Stimulated activated naive B cell treated with anti-CD40 and anti-IgM and Interleukin-4, amounts not matched to agents 10 μg/mL and 1 μg/mL and 100 μg/mL, for 72 hours (primary cell): ENCODE measurements around the gene TMEM252.

Experiments
- ATAC-seq, 2 donors: fragments of 150-1000 bp; cut with Tn5 transposase; replicated peaks; 2 replicates each; pipeline ENCODE4 v1.10.0; 2021; ENCODE audit warnings: moderate library complexity in 1 of 2
- DNase-seq: peaks from one replicate; pipeline ENCODE4 v3.0.0; 2021
- H3K27ac Mint-ChIP-seq: one replicate; pipeline ENCODE4 v1.8.0; 2022; ENCODE audit warnings: mild to moderate bottlenecking, mixed read lengths
- H3K27me3 Mint-ChIP-seq, 2 donors: one replicate each; pipeline ENCODE4 v1.8.0; 2022; ENCODE audit warnings: mixed read lengths in 2 of 2
- H3K36me3 Mint-ChIP-seq, 2 donors: one replicate each; pipeline ENCODE4 v1.8.0; 2022; ENCODE audit warnings: mixed read lengths in 2 of 2, mild to moderate bottlenecking in 1 of 2
- H3K4me1 Mint-ChIP-seq, 2 donors: one replicate each; pipeline ENCODE4 v1.8.0; 2022; ENCODE audit warnings: mixed read lengths in 2 of 2, mild to moderate bottlenecking in 1 of 2
- H3K4me3 Mint-ChIP-seq, 2 donors: one replicate each; pipeline ENCODE4 v1.8.0; 2022; ENCODE audit warnings: mild to moderate bottlenecking in 2 of 2, mixed read lengths in 2 of 2, moderate library complexity in 1 of 2
- H3K9me3 Mint-ChIP-seq, 2 donors: one replicate each; pipeline ENCODE4 v1.8.0; 2022; ENCODE audit warnings: mixed read lengths in 2 of 2, mild to moderate bottlenecking in 1 of 2

TMEM252 gene

GRCh38 chr9:68552700-68553476 lies 12.2 kb upstream of the TMEM252 start:
- ATAC-seq (no peak), DNase-seq (no peak)
- Mint-ChIP-seq H3K27me3 (peaks cover 0 to 5% of the 10 kb centered on the region in 2 donors), H3K4me3 (no peak overlapping the region), H3K9me3 (no peaks in the 10 kb centered on the region), H3K4me1 (peaks cover 7 to 8% of the 10 kb centered on the region in 2 donors), H3K27ac (no peak overlapping the region), H3K36me3 (no peaks in the 10 kb centered on the region)

DNA sequence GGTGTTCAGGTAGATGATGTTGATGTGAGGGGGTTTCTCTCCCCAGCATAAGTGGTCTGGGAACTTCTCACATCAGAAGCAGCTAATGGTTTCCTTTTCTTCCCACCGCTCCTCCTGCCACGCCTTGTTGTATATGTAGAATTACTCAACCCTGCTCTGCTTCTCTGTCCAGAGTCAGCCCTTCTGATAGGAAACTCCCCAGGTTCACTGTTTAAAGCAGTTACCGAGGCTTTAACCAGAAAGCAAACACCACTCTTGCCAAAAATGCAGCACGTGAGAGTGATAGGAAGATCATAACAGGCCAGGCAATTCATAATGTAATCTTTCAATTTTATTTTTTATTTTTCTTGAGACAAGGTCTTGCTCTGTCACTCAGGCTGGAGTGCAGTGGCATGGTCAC lies 10.5 kb upstream of the TMEM252 start:
- Mint-ChIP-seq H3K4me3 (no peak overlapping the region), H3K4me1 (peaks cover 22 to 25% of the 10 kb centered on the region in 2 donors), H3K36me3 (no peaks in the 10 kb centered on the region), H3K27ac (no peak overlapping the region), H3K9me3 (no peaks in the 10 kb centered on the region), H3K27me3 (no peaks in the 10 kb centered on the region)
- no peak for DNase-seq
- no peak for ATAC-seq

- no peaks in the 10 kb centered on the region for H3K36me3 Mint-ChIP-seq
- H3K9me3 Mint-ChIP-seq = no peaks in the 10 kb centered on the region
- H3K27ac Mint-ChIP-seq = peak overlapping the region; percentile 51
- H3K27me3 Mint-ChIP-seq = no peaks in the 10 kb centered on the region
- no peak for ATAC-seq
- no peak overlapping the region for H3K4me3 Mint-ChIP-seq
- peaks cover 34 to 44% of the 10 kb centered on the region in 2 donors for H3K4me1 Mint-ChIP-seq
- no peak for DNase-seq
Observed at GRCh38 chr9:68548241-68548640, 7.6 kb upstream of the TMEM252 start.

DNA sequence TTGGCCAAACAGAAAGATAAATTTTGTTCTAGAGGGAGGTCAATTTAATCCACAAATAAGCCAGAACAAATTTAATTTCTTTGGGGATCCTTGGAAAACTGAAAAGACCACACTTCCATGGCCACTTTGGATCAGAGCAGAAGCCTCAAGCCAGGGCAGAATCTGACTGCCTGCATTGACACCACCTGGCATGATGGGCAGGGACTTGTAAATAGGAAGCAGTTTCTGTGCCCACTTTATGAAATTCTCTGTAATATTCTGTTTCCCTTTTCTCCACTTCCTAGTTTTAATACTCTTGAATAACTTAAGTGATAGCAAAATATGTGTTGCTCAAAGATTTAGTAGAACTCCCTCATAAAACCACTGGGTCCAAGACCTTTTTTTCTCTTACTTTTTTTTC lies 6.7 kb upstream of the TMEM252 start:
- H3K9me3 Mint-ChIP-seq = no peaks in the 10 kb centered on the region
- H3K27ac Mint-ChIP-seq = peak overlapping the region; percentile 11
- ATAC-seq (no peak), DNase-seq (no peak)
- H3K36me3 Mint-ChIP-seq = no peaks in the 10 kb centered on the region
- H3K4me3 Mint-ChIP-seq = peak overlapping the region in 1 of 2 donors; percentile 3
- H3K4me1 Mint-ChIP-seq = peaks cover 36 to 44% of the 10 kb centered on the region in 2 donors
- H3K27me3 Mint-ChIP-seq = no peaks in the 10 kb centered on the region

DNA sequence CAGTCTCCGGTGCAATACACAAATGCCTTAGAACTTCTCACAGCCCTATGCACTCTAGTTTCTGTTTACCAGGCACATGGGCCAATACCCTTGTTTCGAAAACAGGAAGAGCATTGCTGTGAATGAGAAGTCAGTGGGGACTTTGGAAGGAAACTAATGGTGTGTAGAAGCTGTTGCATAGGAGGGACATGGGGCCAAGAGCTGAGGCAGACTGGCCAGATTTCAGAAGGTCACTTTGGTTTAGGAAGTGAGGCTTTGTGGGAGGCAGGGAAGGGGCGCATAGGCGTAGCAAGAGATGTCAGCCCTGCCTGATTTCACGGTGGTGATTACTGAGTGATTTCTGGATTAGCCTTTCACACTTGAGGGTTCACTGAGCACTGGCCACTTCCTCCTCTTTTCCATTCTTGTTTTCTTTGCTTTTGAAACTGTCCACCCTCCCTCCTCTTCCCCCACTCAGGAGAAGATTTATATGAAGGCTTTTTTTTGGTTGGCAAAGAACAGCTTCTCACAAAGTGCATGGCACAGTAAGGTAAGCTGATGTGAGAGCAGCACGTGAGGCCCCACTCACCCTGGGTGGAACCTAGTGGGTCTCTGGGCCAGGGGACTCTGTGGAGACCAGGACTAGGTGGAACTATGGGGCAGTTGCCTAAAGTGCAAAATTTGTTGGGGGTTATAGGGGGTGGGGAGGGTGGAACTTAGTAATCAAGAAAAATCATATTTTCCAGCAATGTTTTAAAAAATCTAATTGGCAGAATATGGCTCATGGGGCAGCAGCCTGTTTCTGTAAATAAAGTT lies 6.1 kb upstream of the TMEM252 start:
- Mint-ChIP-seq H3K9me3 (no peaks in the 10 kb centered on the region), H3K27me3 (no peaks in the 10 kb centered on the region), H3K4me1 (peaks cover 42 to 50% of the 10 kb centered on the region in 2 donors), H3K36me3 (no peaks in the 10 kb centered on the region), H3K27ac (peak overlapping the region; percentile 11), H3K4me3 (peak overlapping the region; percentile 39 to 58)
- peak; percentile 93 for ATAC-seq
- peak; percentile 84 for DNase-seq

DNA sequence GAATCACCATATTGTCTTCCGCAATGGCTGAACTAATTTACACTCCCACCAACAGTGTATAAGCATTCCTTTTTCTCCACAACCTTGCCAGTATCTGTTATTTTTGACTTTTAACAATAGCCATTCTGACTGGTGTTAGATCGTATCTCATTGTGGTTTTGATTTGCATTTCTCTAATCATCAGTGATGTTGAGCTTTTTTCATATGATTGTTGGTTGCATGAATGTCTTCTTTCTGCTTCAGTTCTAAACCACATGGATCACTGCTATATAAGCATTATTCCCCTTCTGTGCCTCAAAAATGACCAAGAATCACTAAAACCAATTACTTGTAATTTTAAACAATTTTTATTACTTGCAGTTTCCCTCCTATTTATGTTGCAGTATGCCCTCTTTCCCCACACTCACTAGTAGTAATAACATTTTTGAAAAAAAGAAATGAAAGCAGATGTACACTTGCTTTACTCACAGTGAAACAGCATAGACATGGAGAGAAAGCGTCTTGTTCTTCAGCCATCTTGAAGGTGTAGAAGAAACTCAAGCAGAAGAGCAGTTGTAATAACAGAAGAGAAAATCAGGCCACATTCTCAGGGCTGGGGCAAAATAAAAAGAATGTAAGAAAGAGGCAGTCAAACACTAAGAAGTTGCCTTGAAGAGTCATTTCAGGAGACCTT lies 4.5 kb upstream of the TMEM252 start:
- Mint-ChIP-seq H3K36me3 (no peaks in the 10 kb centered on the region), H3K4me1 (peaks cover 49 to 62% of the 10 kb centered on the region in 2 donors), H3K4me3 (peak overlapping the region; percentile 8 to 12), H3K27ac (peak overlapping the region; percentile 57), H3K27me3 (no peaks in the 10 kb centered on the region), H3K9me3 (no peaks in the 10 kb centered on the region)
- DNase-seq (no peak), ATAC-seq (peak; percentile 10 to 18)

DNA sequence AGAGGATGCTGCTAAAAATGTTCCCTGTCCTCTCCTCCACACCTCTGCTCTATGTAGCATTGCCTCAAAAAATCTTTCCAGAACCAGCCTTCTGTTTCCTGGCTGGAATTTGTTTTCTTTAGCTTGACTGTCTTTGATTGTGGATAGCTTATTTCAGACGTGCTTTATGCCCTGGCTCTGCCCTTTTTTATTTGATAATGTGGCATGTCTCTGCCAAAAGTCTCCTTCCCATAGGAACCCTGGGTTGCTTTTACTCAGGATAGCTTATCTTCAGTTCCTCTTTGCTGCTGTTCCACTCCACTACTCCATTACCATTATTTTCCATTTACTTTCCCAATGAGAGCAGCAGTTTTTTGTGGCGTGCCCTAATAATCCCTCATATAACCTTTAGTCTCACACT lies 885 bp upstream of the TMEM252 start:
- no peak for ATAC-seq
- Mint-ChIP-seq H3K36me3 (no peaks in the 10 kb centered on the region), H3K4me3 (no peak overlapping the region), H3K4me1 (peaks cover 30 to 40% of the 10 kb centered on the region in 2 donors), H3K27ac (peak overlapping the region; percentile 11), H3K27me3 (peaks cover 0 to 7% of the 10 kb centered on the region in 2 donors), H3K9me3 (no peaks in the 10 kb centered on the region)
- no peak for DNase-seq

DNA sequence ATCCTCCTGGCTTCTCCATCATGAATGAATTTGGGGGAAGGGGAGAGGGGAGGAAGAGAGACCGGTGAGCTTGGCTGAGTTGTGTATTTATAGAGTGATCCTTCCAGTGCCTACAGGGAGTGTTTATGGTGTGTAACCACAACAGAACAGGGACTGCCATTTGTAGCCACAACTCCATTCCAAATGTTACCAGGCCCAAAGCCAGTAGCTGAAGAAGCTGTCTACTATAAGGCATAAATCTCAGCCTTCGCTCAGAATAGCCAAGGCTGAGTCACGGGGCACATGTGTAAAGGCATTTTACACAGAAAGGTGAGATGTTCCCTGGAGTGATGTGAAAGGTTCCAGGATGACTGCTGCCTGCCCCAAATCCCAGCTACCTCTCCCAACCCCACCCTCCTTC lies 2.5 kb downstream of the TMEM252 start:
- Mint-ChIP-seq H3K27me3 (peaks cover 0 to 7% of the 10 kb centered on the region in 2 donors), H3K4me1 (peaks cover 15 to 18% of the 10 kb centered on the region in 2 donors), H3K27ac (no peak overlapping the region), H3K9me3 (no peaks in the 10 kb centered on the region), H3K4me3 (no peak overlapping the region), H3K36me3 (no peaks in the 10 kb centered on the region)
- DNase-seq = no peak
- ATAC-seq = no peak

GRCh38 chr9:68537616-68537880 lies 3.1 kb downstream of the TMEM252 start:
- Mint-ChIP-seq H3K36me3 (no peaks in the 10 kb centered on the region), H3K4me1 (peaks cover 13 to 18% of the 10 kb centered on the region in 2 donors), H3K27me3 (peaks cover 0 to 7% of the 10 kb centered on the region in 2 donors), H3K9me3 (no peaks in the 10 kb centered on the region), H3K27ac (no peak overlapping the region), H3K4me3 (no peak overlapping the region)
- DNase-seq = no peak
- ATAC-seq = no peak

DNA sequence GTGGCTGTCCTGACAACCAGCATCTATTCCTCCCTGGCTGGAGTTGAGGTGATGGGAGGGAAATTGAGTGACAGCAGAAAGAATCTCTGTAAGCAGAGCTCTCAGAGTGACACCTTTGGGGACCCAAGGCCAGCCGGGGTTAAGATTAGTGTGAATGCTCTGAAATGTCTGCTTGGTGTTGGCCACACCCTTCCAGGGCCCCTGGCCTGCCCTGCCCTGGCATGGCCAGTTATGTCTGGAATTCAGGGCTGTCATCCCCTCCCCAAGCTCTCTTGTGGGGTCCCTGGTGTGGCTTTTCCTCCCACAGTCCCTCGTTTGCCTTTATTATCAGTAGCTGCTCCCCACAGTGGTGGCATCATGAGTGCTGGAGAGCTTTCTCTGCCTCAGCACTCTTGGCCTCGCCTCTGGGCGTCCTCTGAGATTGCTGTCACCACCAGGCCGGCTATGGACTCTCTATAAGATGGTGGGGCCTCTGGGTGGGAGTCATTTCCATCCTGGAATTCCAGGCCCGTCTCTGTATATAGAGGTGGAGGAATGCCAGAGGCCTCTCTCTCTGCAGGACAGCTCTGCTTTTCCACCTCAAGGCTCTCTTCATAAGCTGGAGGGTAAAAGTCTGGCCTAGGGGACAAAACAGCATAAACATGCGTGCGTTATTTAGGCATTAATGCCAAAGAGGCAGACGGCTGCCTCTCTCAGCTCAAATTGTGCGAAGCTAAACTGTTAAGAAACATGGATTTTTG lies 3.6 kb downstream of the TMEM252 start:
- DNase-seq = no peak
- ATAC-seq = no peak
- no peaks in the 10 kb centered on the region for H3K36me3 Mint-ChIP-seq
- H3K27ac Mint-ChIP-seq = no peak overlapping the region
- H3K27me3 Mint-ChIP-seq = peaks cover under 1 to 7% of the 10 kb centered on the region in 2 donors
- H3K4me1 Mint-ChIP-seq = peaks cover 9 to 14% of the 10 kb centered on the region in 2 donors
- H3K9me3 Mint-ChIP-seq = no peaks in the 10 kb centered on the region
- H3K4me3 Mint-ChIP-seq = no peak overlapping the region

GRCh38 chr9:68533678-68534077 lies 7.0 kb downstream of the TMEM252 start:
- Mint-ChIP-seq H3K9me3 (no peaks in the 10 kb centered on the region), H3K36me3 (no peaks in the 10 kb centered on the region), H3K27ac (no peak overlapping the region), H3K27me3 (peaks cover 6 to 15% of the 10 kb centered on the region in 2 donors), H3K4me3 (no peak overlapping the region), H3K4me1 (no peaks in the 10 kb centered on the region)
- ATAC-seq (no peak), DNase-seq (no peak)

GRCh38 chr9:68532131-68532530 lies 8.6 kb downstream of the TMEM252 start:
- H3K36me3 Mint-ChIP-seq = no peaks in the 10 kb centered on the region
- H3K9me3 Mint-ChIP-seq = no peaks in the 10 kb centered on the region
- no peak for DNase-seq
- H3K4me3 Mint-ChIP-seq = no peak overlapping the region
- no peak overlapping the region for H3K27ac Mint-ChIP-seq
- no peak for ATAC-seq
- no peaks in the 10 kb centered on the region for H3K4me1 Mint-ChIP-seq
- H3K27me3 Mint-ChIP-seq = peaks cover 8 to 11% of the 10 kb centered on the region in 2 donors

GRCh38 chr9:68530618-68531017 lies 10.1 kb downstream of the TMEM252 start:
- peaks cover 8 to 11% of the 10 kb centered on the region in 2 donors for H3K27me3 Mint-ChIP-seq
- no peaks in the 10 kb centered on the region for H3K9me3 Mint-ChIP-seq
- no peak overlapping the region for H3K27ac Mint-ChIP-seq
- no peaks in the 10 kb centered on the region for H3K36me3 Mint-ChIP-seq
- H3K4me3 Mint-ChIP-seq = no peak overlapping the region
- DNase-seq (no peak), ATAC-seq (no peak)
- no peaks in the 10 kb centered on the region for H3K4me1 Mint-ChIP-seq

DNA sequence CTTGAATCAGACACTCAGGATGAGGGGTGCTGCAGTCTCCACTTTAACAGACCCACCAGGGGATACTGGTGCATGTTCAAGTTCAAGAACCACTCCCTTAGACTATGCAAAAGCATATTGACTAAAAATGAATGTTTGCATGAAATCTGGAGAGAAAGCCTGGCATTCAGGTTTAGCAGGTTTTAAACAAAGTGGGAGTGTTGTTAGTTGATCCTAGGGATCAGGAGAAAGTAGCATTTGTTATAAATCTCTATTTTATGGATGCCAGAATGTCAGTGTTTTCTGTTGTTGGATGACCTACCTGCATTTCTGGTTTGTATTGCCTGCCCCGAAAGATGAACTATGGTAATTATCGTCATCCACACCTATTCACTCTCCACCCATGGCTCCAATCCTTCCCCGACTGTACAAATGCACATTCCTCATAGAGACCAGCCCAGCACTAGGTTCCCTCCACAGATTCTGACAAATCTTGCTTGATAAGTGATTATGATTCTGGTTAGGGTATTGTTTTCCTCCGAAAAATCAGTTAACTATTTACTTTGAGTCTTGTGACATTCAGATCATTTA lies 17.2 kb downstream of the TMEM252 start:
- Mint-ChIP-seq H3K9me3 (peaks cover 3% of the 10 kb centered on the region in 2 donors), H3K4me1 (peaks cover 2 to 6% of the 10 kb centered on the region in 2 donors), H3K27me3 (peaks cover 3 to 12% of the 10 kb centered on the region in 2 donors), H3K4me3 (no peak overlapping the region), H3K36me3 (no peaks in the 10 kb centered on the region), H3K27ac (no peak overlapping the region)
- ATAC-seq (no peak), DNase-seq (no peak)
